ENCODE measurements around the gene NBAS. TPM values are rescaled to one million over a fixed set of nuclear protein-coding genes. Genes with fewer than 3 reads are reported as not detected.

Gene NBAS
- total RNA-seq, 2 experiments from 2014 or later, result 24.4 to 28.8 TPM

- TF ChIP-seq CTCF (conservative IDR thresholded peaks at IDR 0.05; ENCODE audit: low read length), result no peak
- TF ChIP-seq EZH2phosphoT487 (IDR thresholded peaks at IDR 0.05; ENCODE audit: borderline replicate concordance, low read depth, low read length), result no peak
- H3K4me2 ChIP-seq (ENCODE audit: low read length), result no peak overlapping the region
- no TSS peak for BruUV-seq (replicated peaks)
These were observed 379.9 kb downstream of the NBAS start for GRCh38 chr2:15181092-15181745.

GRCh38 chr2:15180379-15180778 lies 380.8 kb downstream of the NBAS start:
- Histone ChIP-seq H3K9me2 (ENCODE audit: insufficient read depth, low read length) (no peaks in the 10 kb centered on the region), H3K9me3 (ENCODE audit: low read length) (no peaks in the 10 kb centered on the region), H3K4me3 (ENCODE audit: low read depth, low read length, poor library complexity, severe bottlenecking) (no peak overlapping the region), H2AFZ (ENCODE audit: low read length) (no peak overlapping the region), H3K36me3 (ENCODE audit: insufficient read depth, low read length) (no peaks in the 10 kb centered on the region), H4K20me1 (ENCODE audit: insufficient read depth, low read length) (no peaks in the 10 kb centered on the region), H3K4me2 (ENCODE audit: low read length) (no peak overlapping the region), H3K79me2 (ENCODE audit: insufficient read depth, low read depth, low read length) (no peaks in the 10 kb centered on the region), H3K27ac (ENCODE audit: low read depth, low read length, poor library complexity, severe bottlenecking) (no peak overlapping the region), H3K4me1 (ENCODE audit: insufficient read depth, low read length, poor library complexity, severe bottlenecking) (no peaks in the 10 kb centered on the region)
- DNase-seq (ENCODE audit: low spot score), result no peak
- POLR2A ChIA-PET, result interaction anchor here (0.7 kb wide), 1 partner anchor 520 kb away, joined by 3 read pairs; no protein-coding TSS in a partner anchor
- intact Hi-C loops (cut with micrococcal nuclease; ENCODE audit: unreplicated experiment), result no loop called here
- TF ChIP-seq CTCF (conservative IDR thresholded peaks at IDR 0.05; ENCODE audit: low read length), result no peak
- TF ChIP-seq EZH2phosphoT487 (IDR thresholded peaks at IDR 0.05; ENCODE audit: borderline replicate concordance, low read depth, low read length), result no peak
- no TSS peak for BruUV-seq (replicated peaks)
- CTCF ChIA-PET (ENCODE audit: unreplicated experiment), result no interaction called here

More at GRCh38 chr2:15181092-15181745, 379.9 kb downstream of the NBAS start:
- Histone ChIP-seq H3K79me2 (ENCODE audit: insufficient read depth, low read depth, low read length) (no peaks in the 10 kb centered on the region), H3K9me3 (ENCODE audit: low read length) (no peaks in the 10 kb centered on the region), H3K36me3 (ENCODE audit: insufficient read depth, low read length) (no peaks in the 10 kb centered on the region), H3K4me1 (ENCODE audit: insufficient read depth, low read length, poor library complexity, severe bottlenecking) (no peaks in the 10 kb centered on the region), H4K20me1 (ENCODE audit: insufficient read depth, low read length) (no peaks in the 10 kb centered on the region), H3K9me2 (ENCODE audit: insufficient read depth, low read length) (no peaks in the 10 kb centered on the region), H2AFZ (ENCODE audit: low read length) (no peak overlapping the region), H3K4me3 (ENCODE audit: low read depth, low read length, poor library complexity, severe bottlenecking) (no peak overlapping the region), H3K27ac (ENCODE audit: low read depth, low read length, poor library complexity, severe bottlenecking) (no peak overlapping the region)
- POLR2A ChIA-PET, result no interaction called here
- intact Hi-C loops (cut with micrococcal nuclease; ENCODE audit: unreplicated experiment), result no loop called here
- no peak for DNase-seq (ENCODE audit: low spot score)
- CTCF ChIA-PET (ENCODE audit: unreplicated experiment), result no interaction called here

GRCh38 chr2:15178946-15179345 lies 382.2 kb downstream of the NBAS start:
- DNase-seq (ENCODE audit: low spot score), result no peak
- Histone ChIP-seq H3K36me3 (ENCODE audit: insufficient read depth, low read length) (no peaks in the 10 kb centered on the region), H3K27ac (ENCODE audit: low read depth, low read length, poor library complexity, severe bottlenecking) (no peak overlapping the region), H3K9me2 (ENCODE audit: insufficient read depth, low read length) (no peaks in the 10 kb centered on the region), H3K4me2 (ENCODE audit: low read length) (no peak overlapping the region), H4K20me1 (ENCODE audit: insufficient read depth, low read length) (no peaks in the 10 kb centered on the region), H3K79me2 (ENCODE audit: insufficient read depth, low read depth, low read length) (no peaks in the 10 kb centered on the region), H3K4me1 (ENCODE audit: insufficient read depth, low read length, poor library complexity, severe bottlenecking) (no peaks in the 10 kb centered on the region), H3K4me3 (ENCODE audit: low read depth, low read length, poor library complexity, severe bottlenecking) (no peak overlapping the region), H3K9me3 (ENCODE audit: low read length) (no peaks in the 10 kb centered on the region), H2AFZ (ENCODE audit: low read length) (no peak overlapping the region)
- intact Hi-C loops (cut with micrococcal nuclease; ENCODE audit: unreplicated experiment), result no loop called here
- CTCF ChIA-PET (ENCODE audit: unreplicated experiment), result no interaction called here
- TF ChIP-seq CTCF (conservative IDR thresholded peaks at IDR 0.05; ENCODE audit: low read length), result no peak
- no peak for TF ChIP-seq EZH2phosphoT487 (IDR thresholded peaks at IDR 0.05; ENCODE audit: borderline replicate concordance, low read depth, low read length)
- BruUV-seq (replicated peaks), result no TSS peak
- POLR2A ChIA-PET, result interaction anchor here (0.7 to 1.3 kb wide), 3 partner anchors 58 to 226 kb away, joined by 3 to 4 read pairs (median 3); no protein-coding TSS in a partner anchor

Data from OCI-LY7 (cell line).